Common myeloid progenitor, CD34-positive (primary cell): ENCODE results near the gene BLACAT1.

Source experiments
- CTCF ChIA-PET: fragments of 350-600 bp; sonication (Branson Sonifier 250); formaldehyde crosslinking; loops from one replicate; lab custom pipeline; 2021; ENCODE audit warnings: antibody characterized with exemption; lab: Charles Lee
- POLR2A ChIA-PET: fragments of 350-600 bp; sonication (Branson Sonifier 250); formaldehyde crosslinking; loops from one replicate; lab custom pipeline; 2021; ENCODE audit warnings: antibody characterized with exemption; lab: Charles Lee
- DNase-seq, 3 donors: peaks; one replicate each; pipeline versions ENCODE4 v3.0.0 to v3.0.0-alpha.2; 2013
- H3K27ac ChIP-seq, 2 experiments: 1 replicate in 1 of 2; 2 replicates in 1 of 2; pipeline ENCODE4 v1.7.0; 2013; ENCODE audit warnings: inconsistent platforms in 2 of 2, low read length in 2 of 2, mild to moderate bottlenecking in 2 of 2, low read depth in 1 of 2, moderate library complexity in 1 of 2; ENCODE audit not compliant: severe bottlenecking in 2 of 2, insufficient read depth in 1 of 2, poor library complexity in 1 of 2
- H3K27me3 ChIP-seq, 5 experiments: replicated peaks in 2 of 5; 1 replicate in 3 of 5; 2 replicates in 2 of 5; pipeline versions ENCODE4 v1.6.1 to v1.7.0; 2013; ENCODE audit warnings: low read length in 4 of 5, mild to moderate bottlenecking in 2 of 5, moderate library complexity in 2 of 5, inconsistent platforms in 1 of 5; ENCODE audit not compliant: insufficient read depth in 5 of 5, control insufficient read depth in 4 of 5
- H3K36me3 ChIP-seq, 4 experiments: 1 replicate in 2 of 4; 2 replicates in 2 of 4; pipeline versions ENCODE4 v1.6.1 to v1.7.0; 2013; ENCODE audit warnings: low read length in 3 of 4, control low read depth in 1 of 4, mild to moderate bottlenecking in 1 of 4; ENCODE audit not compliant: control insufficient read depth in 4 of 4, insufficient read depth in 4 of 4
- H3K4me1 ChIP-seq, 4 experiments: 1 replicate in 3 of 4; 2 replicates in 1 of 4; pipeline versions ENCODE4 v1.6.1 to v1.7.1; 2013; ENCODE audit warnings: low read length in 3 of 4, mild to moderate bottlenecking in 3 of 4, control low read depth in 1 of 4, inconsistent platforms in 1 of 4, moderate library complexity in 1 of 4; ENCODE audit not compliant: control insufficient read depth in 4 of 4, insufficient read depth in 4 of 4; ENCODE audit errors: control extremely low read depth in 1 of 4
- H3K4me3 ChIP-seq, 7 experiments: 1 replicate in 4 of 7; 2 replicates in 3 of 7; pipeline versions ENCODE4 v1.5.1 to v1.7.0; 2013; ENCODE audit warnings: mild to moderate bottlenecking in 7 of 7, low read length in 6 of 7, moderate library complexity in 6 of 7, inconsistent platforms in 2 of 7, low read depth in 2 of 7, control low read depth in 1 of 7; ENCODE audit not compliant: insufficient read depth in 4 of 7, control insufficient read depth in 1 of 7; ENCODE audit errors: extremely low read depth in 1 of 7
- H3K9me3 ChIP-seq, 5 experiments: 1 replicate in 4 of 5; 2 replicates in 1 of 5; pipeline versions ENCODE4 v1.6.1 to v1.7.1; 2013; ENCODE audit warnings: low read length in 4 of 5, mild to moderate bottlenecking in 2 of 5, inconsistent platforms in 1 of 5, low read depth in 1 of 5, moderate library complexity in 1 of 5; ENCODE audit not compliant: control insufficient read depth in 4 of 5, insufficient read depth in 2 of 5; ENCODE audit errors: control extremely low read depth in 1 of 5
- WGBS: methylation state at CpG from one replicate; pipeline ENCODE4 v1.1.5; 2013; ENCODE audit not compliant: insufficient coverage; 5-methylcytosine and 5-hydroxymethylcytosine counted together

Gene BLACAT1

GRCh38 chr1:205421798-205422197, 34.0 kb downstream of the BLACAT1 start, which contains the start of gene LEMD1:
TSS of gene LEMD1 (minus strand) at chr1:205422056. CDS start at chr1:205420536, 1,520 bp downstream.
- CTCF ChIA-PET, result interaction anchor here (0.5 to 2.3 kb wide), 8 partner anchors 9 to 96 kb away, joined by 3 to 7 read pairs (median 4); no protein-coding TSS in a partner anchor
- Histone ChIP-seq H3K4me3 (no peak within 1 kb of the TSS), H3K9me3 (no peaks in the 10 kb centered on the region), H3K27ac (no peak within 1 kb of the TSS), H3K36me3 (no peaks in the 10 kb centered on the region), H3K27me3 (peaks cover 2 to 22% (median 8%) of the 10 kb centered on the region in 5 experiments), H3K4me1 (peaks cover 0 to 1% (median 0%) of the 10 kb centered on the region in 4 experiments)
- POLR2A ChIA-PET, result no interaction called here
- DNase-seq, result no peak
- 80% methylated on average over 1 of the region's 2 CpGs for WGBS

- no CpG with 5 or more reads among the region's 2 CpGs for WGBS
- Histone ChIP-seq H3K27me3 (peaks cover 2 to 20% (median 6%) of the 10 kb centered on the region in 5 experiments), H3K4me3 (no peak overlapping the region), H3K4me1 (peaks cover 0 to 1% (median 0%) of the 10 kb centered on the region in 4 experiments), H3K9me3 (no peaks in the 10 kb centered on the region), H3K27ac (no peak overlapping the region), H3K36me3 (no peaks in the 10 kb centered on the region)
- POLR2A ChIA-PET, result interaction anchor here (0.7 kb wide), 1 partner anchor 9 kb away, joined by 3 read pairs; no protein-coding TSS in a partner anchor
- no peak for DNase-seq
- CTCF ChIA-PET, result interaction anchor here (0.5 to 2.3 kb wide), 6 partner anchors 10 to 95 kb away, joined by 3 to 7 read pairs (median 4); no protein-coding TSS in a partner anchor
Observed at GRCh38 chr1:205420938-205421337, 34.9 kb downstream of the BLACAT1 start.

- ChIA-PET POLR2A (no interaction called here), CTCF (interaction anchor here (0.9 to 2.0 kb wide), 2 partner anchors 21 to 24 kb away, joined by 4 to 5 read pairs; no protein-coding TSS in a partner anchor)
- no peak overlapping the region for H3K27ac ChIP-seq
- H3K4me1 ChIP-seq, result no peaks in the 10 kb centered on the region
- no peaks in the 10 kb centered on the region for H3K9me3 ChIP-seq
- H3K27me3 ChIP-seq, result peaks cover 0 to 14% (median 3%) of the 10 kb centered on the region in 5 experiments
- WGBS, result 96% methylated on average over 9 of the region's 10 CpGs
- no peaks in the 10 kb centered on the region for H3K36me3 ChIP-seq
- DNase-seq, result no peak
- H3K4me3 ChIP-seq, result no peak overlapping the region
Observed at GRCh38 chr1:205417870-205418635, 37.8 kb downstream of the BLACAT1 start.

GRCh38 chr1:205416322-205416721, 39.5 kb downstream of the BLACAT1 start:
- Histone ChIP-seq H3K9me3 (no peaks in the 10 kb centered on the region), H3K36me3 (no peaks in the 10 kb centered on the region), H3K4me3 (no peak overlapping the region), H3K27ac (no peak overlapping the region), H3K4me1 (no peaks in the 10 kb centered on the region), H3K27me3 (peaks cover 0 to 12% (median 0%) of the 10 kb centered on the region in 5 experiments)
- ChIA-PET CTCF (interaction anchor here (1.0 to 1.7 kb wide), 6 partner anchors 10 to 144 kb away, joined by 3 to 8 read pairs (median 5); no protein-coding TSS in a partner anchor), POLR2A (no interaction called here)
- DNase-seq, result no peak
- WGBS, result 92% methylated on average over 2 of the region's 2 CpGs

GRCh38 chr1:205410581-205411298, 45.1 kb downstream of the BLACAT1 start:
- Histone ChIP-seq H3K27me3 (peaks cover 0 to 11% (median 0%) of the 10 kb centered on the region in 5 experiments), H3K4me1 (no peaks in the 10 kb centered on the region), H3K27ac (no peak overlapping the region), H3K36me3 (no peaks in the 10 kb centered on the region), H3K4me3 (no peak overlapping the region), H3K9me3 (no peaks in the 10 kb centered on the region)
- DNase-seq, result no peak
- WGBS, result 89% methylated on average over 4 of the region's 5 CpGs
- ChIA-PET CTCF (interaction anchor here (1.0 to 1.5 kb wide), 3 partner anchors 11 to 75 kb away, joined by 3 read pairs; no protein-coding TSS in a partner anchor), POLR2A (interaction anchor here (0.7 kb wide), 1 partner anchor 745 kb away, joined by 3 read pairs; no protein-coding TSS in a partner anchor)

- H3K4me1 ChIP-seq, result no peaks in the 10 kb centered on the region
- CTCF ChIA-PET, result interaction anchor here (1.5 kb wide), 2 partner anchors 16 to 77 kb away, joined by 6 to 8 read pairs; no protein-coding TSS in a partner anchor
- POLR2A ChIA-PET, result no interaction called here
- 44% methylated on average over 5 of the region's 5 CpGs for WGBS
- no peaks in the 10 kb centered on the region for H3K36me3 ChIP-seq
- peak in 2 of 3 donors; percentile 20 to 43 for DNase-seq
- no peak overlapping the region for H3K27ac ChIP-seq
- no peaks in the 10 kb centered on the region for H3K9me3 ChIP-seq
- peaks cover 0 to 4% (median 0%) of the 10 kb centered on the region in 5 experiments for H3K27me3 ChIP-seq
- no peak overlapping the region for H3K4me3 ChIP-seq
Observed at GRCh38 chr1:205407970-205408369, 47.9 kb downstream of the BLACAT1 start.
